Osteoblast (primary cell): Measurements from ENCODE around the gene SNAP25. TPM values are rescaled to one million over a fixed set of nuclear protein-coding genes. Genes with fewer than 3 reads are reported as not detected.

ENCODE experiments used
- DNase-seq: peaks from one replicate; pipeline ENCODE4 v3.0.0; 2011; ENCODE audit warnings: low spot score, mixed read lengths; ENCODE audit not compliant: insufficient read length; ENCODE audit errors: missing footprints
- H2AFZ ChIP-seq: 2 replicates; pipeline ENCODE4 v1.6.0; 2011; ENCODE audit warnings: mild to moderate bottlenecking, low read length
- H3K27ac ChIP-seq: 2 replicates; pipeline ENCODE4 v1.5.1; 2011; ENCODE audit warnings: mild to moderate bottlenecking, low read depth, low read length, moderate library complexity
- H3K27me3 ChIP-seq: 2 replicates; pipeline ENCODE4 v1.6.0; 2012; ENCODE audit warnings: mild to moderate bottlenecking, control low read depth, inconsistent platforms, low read length, moderate library complexity; ENCODE audit not compliant: insufficient read depth
- H3K36me3 ChIP-seq: 2 replicates; pipeline ENCODE4 v1.5.1; 2011; ENCODE audit warnings: mild to moderate bottlenecking, low read length, control low read depth, moderate library complexity; ENCODE audit not compliant: insufficient read depth
- H3K4me1 ChIP-seq: 2 replicates; pipeline ENCODE4 v1.5.1; 2011; ENCODE audit warnings: mild to moderate bottlenecking, low read length, control low read depth, moderate library complexity; ENCODE audit not compliant: insufficient read depth
- H3K4me2 ChIP-seq: 2 replicates; pipeline ENCODE4 v1.6.0; 2011; ENCODE audit warnings: mild to moderate bottlenecking, low read length; ENCODE audit not compliant: insufficient read depth
- H3K4me3 ChIP-seq: fragments of 200-600 bp; sonication (generic); 3 replicates; pipeline ENCODE4 v1.5.1; 2012; ENCODE audit warnings: mild to moderate bottlenecking, low read length, inconsistent platforms; ENCODE audit not compliant: insufficient read depth
- H3K79me2 ChIP-seq: 2 replicates; pipeline ENCODE4 v1.6.0; 2012; ENCODE audit warnings: mild to moderate bottlenecking, low read length, control low read depth, inconsistent platforms; ENCODE audit not compliant: insufficient read depth
- H3K9me3 ChIP-seq: 2 replicates; pipeline ENCODE4 v1.5.1; 2011; ENCODE audit warnings: low read depth, low read length, control low read depth
- H4K20me1 ChIP-seq: 2 replicates; pipeline ENCODE4 v1.6.0; 2012; ENCODE audit warnings: mild to moderate bottlenecking, low read length, control low read depth; ENCODE audit not compliant: insufficient read depth
- total RNA-seq: library from RNA; depleted of rRNA; stranded (reverse); fragments of >200 nt; gene quantifications from 2 replicates; pipeline ENCODE4 v1.2.3, GENCODE V29; 2012
- TF ChIP-seq, protein P1 (sequence below): IDR thresholded peaks from 2 replicates; pipeline ENCODE4 v1.5.1; 2011; ENCODE audit warnings: mild to moderate bottlenecking, low read depth, low read length, moderate library complexity; ENCODE audit errors: extremely low read depth

The SNAP25 gene
- total RNA-seq, 1 donor: 1.8 TPM

GRCh38 chr20:10247440-10247839 lies 28.8 kb downstream of the SNAP25 start:
- H3K27ac ChIP-seq: no peak overlapping the region
- H3K27me3 ChIP-seq: peaks cover 3% of the 10 kb centered on the region
- no peak overlapping the region for H2AFZ ChIP-seq
- H3K79me2 ChIP-seq: no peaks in the 10 kb centered on the region
- no peak overlapping the region for H3K4me2 ChIP-seq
- H3K9me3 ChIP-seq: no peaks in the 10 kb centered on the region
- no peak for DNase-seq
- TF ChIP-seq, protein P1, sequence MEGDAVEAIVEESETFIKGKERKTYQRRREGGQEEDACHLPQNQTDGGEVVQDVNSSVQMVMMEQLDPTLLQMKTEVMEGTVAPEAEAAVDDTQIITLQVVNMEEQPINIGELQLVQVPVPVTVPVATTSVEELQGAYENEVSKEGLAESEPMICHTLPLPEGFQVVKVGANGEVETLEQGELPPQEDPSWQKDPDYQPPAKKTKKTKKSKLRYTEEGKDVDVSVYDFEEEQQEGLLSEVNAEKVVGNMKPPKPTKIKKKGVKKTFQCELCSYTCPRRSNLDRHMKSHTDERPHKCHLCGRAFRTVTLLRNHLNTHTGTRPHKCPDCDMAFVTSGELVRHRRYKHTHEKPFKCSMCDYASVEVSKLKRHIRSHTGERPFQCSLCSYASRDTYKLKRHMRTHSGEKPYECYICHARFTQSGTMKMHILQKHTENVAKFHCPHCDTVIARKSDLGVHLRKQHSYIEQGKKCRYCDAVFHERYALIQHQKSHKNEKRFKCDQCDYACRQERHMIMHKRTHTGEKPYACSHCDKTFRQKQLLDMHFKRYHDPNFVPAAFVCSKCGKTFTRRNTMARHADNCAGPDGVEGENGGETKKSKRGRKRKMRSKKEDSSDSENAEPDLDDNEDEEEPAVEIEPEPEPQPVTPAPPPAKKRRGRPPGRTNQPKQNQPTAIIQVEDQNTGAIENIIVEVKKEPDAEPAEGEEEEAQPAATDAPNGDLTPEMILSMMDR: no peak
- H4K20me1 ChIP-seq: no peaks in the 10 kb centered on the region
- H3K36me3 ChIP-seq: no peaks in the 10 kb centered on the region
- H3K4me3 ChIP-seq: no peak overlapping the region
- no peaks in the 10 kb centered on the region for H3K4me1 ChIP-seq

DNA sequence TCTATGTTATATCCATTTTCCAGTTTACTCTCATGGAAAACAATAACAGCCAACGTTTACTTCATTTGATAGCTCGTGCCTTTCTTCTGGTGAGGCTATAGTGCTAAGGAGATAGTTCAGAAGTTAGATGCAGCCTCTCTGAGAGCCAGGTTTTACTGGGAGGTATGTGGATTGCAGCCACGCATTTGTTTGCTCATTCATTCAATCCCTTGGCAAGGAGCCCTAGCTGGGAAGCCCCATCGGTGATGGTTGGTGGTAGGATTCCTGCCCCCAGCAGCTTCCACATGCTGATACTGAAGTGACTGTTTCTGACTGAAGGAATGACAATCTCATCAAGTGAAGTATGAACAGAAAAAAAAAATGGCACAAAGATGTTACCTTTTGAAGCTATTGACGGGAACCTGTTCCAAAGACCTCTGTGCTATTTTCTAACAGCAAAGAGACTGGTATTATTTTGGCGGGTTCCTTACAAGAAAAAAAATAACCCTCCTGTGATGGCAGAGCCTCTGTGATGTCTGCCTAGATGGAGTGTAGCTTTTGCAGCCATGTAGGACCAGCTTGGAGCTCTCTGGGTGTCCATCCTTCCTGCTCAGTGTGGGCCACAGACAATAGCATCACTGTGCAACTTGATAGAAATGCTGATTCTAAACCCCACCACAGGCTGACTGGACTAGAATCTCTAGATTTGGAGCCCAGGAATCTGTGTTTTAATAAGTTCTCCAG lies 30.6 kb downstream of the SNAP25 start:
- no peak for DNase-seq
- Histone ChIP-seq H3K4me2 (no peak overlapping the region), H4K20me1 (no peaks in the 10 kb centered on the region), H3K79me2 (no peaks in the 10 kb centered on the region), H2AFZ (no peak overlapping the region), H3K4me3 (no peak overlapping the region), H3K4me1 (no peaks in the 10 kb centered on the region), H3K9me3 (no peaks in the 10 kb centered on the region), H3K36me3 (no peaks in the 10 kb centered on the region), H3K27me3 (peaks cover under 1% of the 10 kb centered on the region), H3K27ac (no peak overlapping the region)
- TF ChIP-seq, protein P1: no peak

- no peak for DNase-seq
- Histone ChIP-seq H3K79me2 (no peaks in the 10 kb centered on the region), H3K4me1 (no peaks in the 10 kb centered on the region), H2AFZ (no peak overlapping the region), H3K27me3 (peaks cover 3% of the 10 kb centered on the region), H3K4me2 (no peak overlapping the region), H3K4me3 (no peak overlapping the region), H3K27ac (no peak overlapping the region), H3K9me3 (no peaks in the 10 kb centered on the region), H3K36me3 (no peaks in the 10 kb centered on the region), H4K20me1 (no peaks in the 10 kb centered on the region)
- TF ChIP-seq, protein P1: no peak
These were observed 31.2 kb downstream of the SNAP25 start for GRCh38 chr20:10249822-10250221.

- H4K20me1 ChIP-seq: no peaks in the 10 kb centered on the region
- no peaks in the 10 kb centered on the region for H3K9me3 ChIP-seq
- no peak overlapping the region for H3K27ac ChIP-seq
- TF ChIP-seq, protein P1: no peak
- no peak overlapping the region for H2AFZ ChIP-seq
- H3K27me3 ChIP-seq: peaks cover 12% of the 10 kb centered on the region
- no peak overlapping the region for H3K4me3 ChIP-seq
- H3K4me1 ChIP-seq: no peaks in the 10 kb centered on the region
- no peaks in the 10 kb centered on the region for H3K36me3 ChIP-seq
- no peaks in the 10 kb centered on the region for H3K79me2 ChIP-seq
- no peak for DNase-seq
- no peak overlapping the region for H3K4me2 ChIP-seq
These were observed 32.3 kb downstream of the SNAP25 start for GRCh38 chr20:10250902-10251301.
